CD4-positive, alpha-beta T cell treated with Interleukin-4 for 4 hours (primary cell): ENCODE measurements around the gene ESR1.

Experiments
- DNase-seq: peaks from one replicate; pipeline ENCODE4 v3.0.0-alpha.2; 2020

ESR1 gene

GRCh38 chr6:151807513-151808370 lies at the start of gene ESR1:
TSS of gene ESR1 (plus strand) at chr6:151807682. CDS start at chr6:151807913, 231 bp downstream.
- DNase-seq = no peak

DNA sequence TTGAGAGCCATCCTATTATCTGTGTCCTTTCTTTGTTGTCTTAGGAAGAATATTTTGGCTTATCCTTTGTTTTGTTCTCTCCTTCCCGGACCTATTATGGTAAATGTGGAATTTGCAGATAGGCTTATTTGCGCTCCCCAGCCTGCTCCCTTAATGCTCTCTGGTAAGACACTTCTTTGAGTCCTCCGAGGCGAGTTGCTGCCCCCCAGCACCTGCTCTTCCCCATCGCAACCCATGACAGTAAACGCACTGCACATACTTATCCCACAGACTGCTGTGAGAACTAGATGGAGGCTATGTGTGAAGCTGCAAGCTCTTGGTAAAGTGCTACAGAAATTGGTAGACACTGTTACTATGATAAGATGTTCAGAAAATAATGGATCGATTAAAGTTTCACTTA lies 47.0 kb upstream of the ESR1 start:
- no peak for DNase-seq

DNA sequence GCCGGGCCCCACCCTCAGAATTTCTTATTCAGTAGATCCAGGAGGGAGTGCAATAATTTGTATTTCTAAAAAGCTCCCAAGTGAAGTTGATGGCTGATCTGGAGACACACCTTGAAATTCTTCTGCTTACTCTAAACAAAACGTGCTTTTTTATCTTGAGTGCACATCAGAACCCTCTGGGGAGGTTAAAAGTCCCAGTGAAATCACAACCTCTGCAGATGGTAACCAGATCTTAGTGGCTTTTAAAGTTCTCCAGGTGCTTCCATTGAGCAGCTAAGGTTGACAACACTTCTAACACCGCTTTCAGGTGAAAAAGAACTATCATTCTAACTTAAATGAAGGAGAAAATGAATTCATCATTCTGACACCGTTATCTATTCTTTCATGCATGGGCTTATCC lies 45.6 kb upstream of the ESR1 start:
- DNase-seq = no peak

- no peak for DNase-seq
Observed at GRCh38 chr6:151762817-151763216, 44.7 kb upstream of the ESR1 start.

DNA sequence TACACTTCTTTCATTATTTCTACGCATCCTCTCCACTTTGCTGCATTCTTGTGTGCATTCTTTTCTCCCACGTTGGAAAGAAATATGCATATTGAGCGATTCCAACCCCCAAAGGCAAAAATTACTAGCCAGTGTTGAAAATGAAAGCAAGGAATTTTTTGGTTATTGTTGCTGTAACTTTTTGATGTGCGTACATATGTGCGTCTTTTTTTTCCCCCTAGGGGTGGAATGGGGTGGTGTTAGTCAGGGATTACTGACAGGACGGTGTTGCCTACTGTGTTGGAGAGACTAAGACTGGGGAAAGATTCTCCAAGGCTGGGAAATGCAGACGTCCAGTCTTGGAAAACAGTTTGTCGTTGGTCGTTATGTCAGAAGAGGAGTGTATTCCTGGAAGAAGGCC lies 44.2 kb upstream of the ESR1 start:
- DNase-seq = no peak

DNA sequence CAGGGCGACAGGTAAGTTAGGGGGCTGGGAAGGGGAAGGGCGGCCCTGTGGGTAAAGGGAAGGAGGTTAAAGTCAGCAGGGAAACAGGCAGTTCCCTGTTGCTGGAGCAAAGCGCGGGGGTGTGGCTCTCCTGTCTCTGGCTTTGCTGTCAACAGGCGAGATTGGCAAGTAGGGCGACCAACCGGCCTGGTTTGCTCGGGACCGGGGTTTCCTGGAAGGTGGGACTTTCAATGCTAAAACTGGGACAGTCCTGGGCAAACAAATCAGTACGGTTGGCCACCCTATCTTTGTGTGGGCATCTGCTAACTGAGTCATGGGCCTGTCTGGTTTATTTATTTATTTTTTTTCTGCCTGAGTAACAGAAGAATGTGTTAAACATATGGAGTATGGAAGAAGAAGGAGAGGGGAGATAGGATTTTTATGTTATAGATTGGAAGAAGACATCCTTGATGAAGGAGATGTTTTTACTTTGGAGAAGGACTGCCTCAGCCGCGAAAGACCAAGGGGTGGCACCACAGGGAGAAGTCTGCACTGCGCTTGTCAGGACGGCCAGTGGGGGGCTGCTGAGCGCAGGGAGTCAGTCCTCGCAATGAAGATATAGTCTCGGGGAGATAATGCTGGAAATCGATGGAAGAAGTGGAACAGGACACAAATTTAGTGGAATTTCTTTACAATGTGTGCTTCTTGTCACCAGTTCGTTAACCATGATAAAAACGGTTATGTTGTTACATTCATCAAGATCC lies 43.4 kb upstream of the ESR1 start:
- DNase-seq = peak; percentile 13

- DNase-seq = peak; percentile 61
Observed at GRCh38 chr6:151765444-151765886, 42.0 kb upstream of the ESR1 start.

DNA sequence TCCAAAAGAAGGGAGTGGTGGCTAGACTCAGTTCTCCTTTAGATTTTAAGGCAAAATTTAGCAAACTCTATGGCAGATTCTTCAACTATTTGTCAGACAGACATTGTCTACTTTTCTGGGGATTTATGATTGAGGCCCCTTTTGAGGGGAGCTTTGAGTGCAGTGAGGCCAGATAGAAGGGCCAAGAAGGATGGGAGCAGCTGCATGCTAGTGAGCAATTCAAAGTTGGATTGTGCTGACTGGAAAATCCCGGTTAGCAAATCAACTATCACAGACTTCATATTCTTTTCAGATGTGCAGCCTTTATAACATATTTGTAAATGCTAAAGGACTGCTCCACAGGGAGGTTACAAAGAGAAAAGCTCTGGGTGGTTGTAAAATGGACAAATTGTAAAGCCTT lies 35.0 kb upstream of the ESR1 start:
- no peak for DNase-seq

- DNase-seq = no peak
Observed at GRCh38 chr6:151773382-151773781, 34.1 kb upstream of the ESR1 start.

- DNase-seq = no peak
Observed at GRCh38 chr6:151782560-151782959, 24.9 kb upstream of the ESR1 start.

DNA sequence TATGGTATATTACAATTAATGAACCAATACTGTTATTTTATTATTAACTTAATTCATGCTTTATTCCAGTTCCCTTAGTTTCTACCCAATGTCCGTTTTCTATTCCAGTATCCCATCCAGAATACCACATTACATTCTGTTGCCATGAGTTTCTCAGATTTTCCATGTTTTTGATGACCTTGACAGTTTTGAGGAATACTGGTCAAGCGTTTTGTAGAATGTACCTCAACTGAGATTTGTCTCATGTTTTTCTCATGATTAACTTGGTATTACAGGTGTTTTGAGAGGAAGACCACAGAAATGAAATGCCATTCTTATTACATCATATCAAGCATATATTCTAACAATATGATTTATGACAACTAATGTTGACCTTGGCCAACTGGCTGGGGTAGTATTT lies 23.8 kb upstream of the ESR1 start:
- no peak for DNase-seq

GRCh38 chr6:151784441-151785214 lies 22.9 kb upstream of the ESR1 start:
- DNase-seq = no peak

GRCh38 chr6:151796842-151797530 lies 10.5 kb upstream of the ESR1 start:
- no peak for DNase-seq

- no peak for DNase-seq
Observed at GRCh38 chr6:151803743-151804142, 3.7 kb upstream of the ESR1 start.

- no peak for DNase-seq
Observed at GRCh38 chr6:151804585-151805285, 2.7 kb upstream of the ESR1 start.

DNA sequence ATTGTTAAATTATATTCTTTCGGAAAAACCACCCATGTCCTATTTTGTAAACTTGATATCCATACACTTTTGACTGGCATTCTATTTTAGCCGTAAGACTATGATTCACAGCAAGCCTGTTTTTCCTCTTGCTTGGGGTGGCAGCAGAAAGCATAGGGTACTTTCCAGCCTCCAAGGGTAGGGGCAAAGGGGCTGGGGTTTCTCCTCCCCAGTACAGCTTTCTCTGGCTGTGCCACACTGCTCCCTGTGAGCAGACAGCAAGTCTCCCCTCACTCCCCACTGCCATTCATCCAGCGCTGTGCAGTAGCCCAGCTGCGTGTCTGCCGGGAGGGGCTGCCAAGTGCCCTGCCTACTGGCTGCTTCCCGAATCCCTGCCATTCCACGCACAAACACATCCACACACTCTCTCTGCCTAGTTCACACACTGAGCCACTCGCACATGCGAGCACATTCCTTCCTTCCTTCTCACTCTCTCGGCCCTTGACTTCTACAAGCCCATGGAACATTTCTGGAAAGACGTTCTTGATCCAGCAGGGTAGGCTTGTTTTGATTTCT lies 2.1 kb upstream of the ESR1 start:
- DNase-seq = no peak

- DNase-seq = no peak
Observed at GRCh38 chr6:151806757-151807512, 547 bp upstream of the ESR1 start.

DNA sequence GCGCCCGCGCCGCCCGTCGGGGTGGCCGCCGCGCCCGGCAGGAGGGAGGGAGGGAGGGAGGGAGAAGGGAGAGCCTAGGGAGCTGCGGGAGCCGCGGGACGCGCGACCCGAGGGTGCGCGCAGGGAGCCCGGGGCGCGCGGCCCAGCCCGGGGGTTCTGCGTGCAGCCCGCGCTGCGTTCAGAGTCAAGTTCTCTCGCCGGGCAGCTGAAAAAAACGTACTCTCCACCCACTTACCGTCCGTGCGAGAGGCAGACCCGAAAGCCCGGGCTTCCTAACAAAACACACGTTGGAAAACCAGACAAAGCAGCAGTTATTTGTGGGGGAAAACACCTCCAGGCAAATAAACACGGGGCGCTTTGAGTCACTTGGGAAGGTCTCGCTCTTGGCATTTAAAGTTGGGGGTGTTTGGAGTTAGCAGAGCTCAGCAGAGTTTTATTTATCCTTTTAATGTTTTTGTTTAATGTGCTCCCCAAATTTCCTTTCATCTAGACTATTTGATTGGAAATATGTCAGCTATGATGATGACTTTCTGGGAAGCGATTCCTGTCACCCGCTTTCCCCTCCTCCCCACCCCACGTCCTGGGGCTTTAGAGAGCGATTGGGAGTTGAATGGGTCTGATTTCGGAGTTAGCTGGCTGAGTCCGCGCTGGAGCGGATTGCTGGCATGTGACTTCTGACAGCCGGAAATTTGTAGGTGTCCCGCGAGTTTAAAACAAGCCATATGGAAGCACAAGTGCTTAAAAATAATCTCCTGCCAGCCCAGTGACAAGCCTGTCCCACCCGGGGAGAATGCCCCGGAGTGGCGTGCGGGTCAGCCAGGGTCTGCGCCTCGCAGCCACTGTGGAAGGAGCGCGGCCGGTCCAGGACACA lies 1.1 kb downstream of the ESR1 start:
- no peak for DNase-seq

GRCh38 chr6:151811081-151811480 lies 3.6 kb downstream of the ESR1 start:
- DNase-seq = no peak

DNA sequence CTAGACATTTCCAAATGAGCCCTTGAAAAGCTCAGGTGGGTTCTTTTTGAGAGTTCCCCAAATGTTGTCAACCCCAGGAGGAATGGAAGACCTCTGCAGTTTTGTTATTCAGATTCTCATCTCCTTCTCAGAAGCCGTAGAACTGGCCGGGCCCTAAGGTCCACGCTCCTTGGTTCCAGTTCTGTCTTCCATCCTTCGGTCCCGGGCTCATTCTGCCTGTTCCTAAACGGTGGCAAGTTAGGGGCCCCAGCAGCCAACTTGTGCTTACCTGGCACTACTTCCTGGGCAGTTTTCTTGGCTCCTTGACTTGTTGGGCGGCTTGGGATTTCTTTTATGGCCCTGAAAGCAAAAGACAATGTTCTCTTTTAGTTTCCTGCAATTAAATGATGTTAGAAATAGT lies 6.4 kb downstream of the ESR1 start:
- DNase-seq = no peak
